Sigmoid colon (tissue), 7 donors: ENCODE measurements around the gene CEMIP. TPM values are rescaled to one million over a fixed set of nuclear protein-coding genes. Genes with fewer than 3 reads are reported as not detected.

Source experiments
- DNase-seq: peaks from one replicate; pipeline ENCODE4 v3.0.0-alpha.2; 2019
- H3K27ac ChIP-seq, 4 donors: fragments of 200-600 bp; sonication (generic); one replicate each; pipeline ENCODE4 v1.5.1; 2016 to 2019; ENCODE audit warnings: mild to moderate bottlenecking in 1 of 4
- H3K27me3 ChIP-seq, 3 donors: fragments of 200-600 bp; sonication (generic); one replicate each; pipeline ENCODE4 v1.5.1; 2019; ENCODE audit warnings: mild to moderate bottlenecking in 1 of 3
- H3K36me3 ChIP-seq, 4 donors: fragments of 200-600 bp; sonication (generic); one replicate each; pipeline ENCODE4 v1.5.1; 2016 to 2019
- H3K4me1 ChIP-seq, 4 donors: fragments of 200-600 bp; sonication (generic); one replicate each; pipeline ENCODE4 v1.5.1; 2017 to 2019
- H3K4me3 ChIP-seq, 4 donors: fragments of 200-600 bp; sonication (generic); one replicate each; pipeline ENCODE4 v1.5.1; 2017 to 2019; ENCODE audit warnings: mild to moderate bottlenecking in 2 of 4, moderate library complexity in 1 of 4
- H3K9me3 ChIP-seq, 4 donors: fragments of 200-600 bp in 3 of 4; sonication (generic) in 3 of 4; one replicate each; pipeline versions ENCODE4 v1.5.1 to v1.6.1; 2013 to 2019
- CTCF ChIP-seq, 4 experiments: fragments of 450-650 bp in 3 of 4; fragments of 200-600 bp in 1 of 4; IDR thresholded peaks; one replicate each; pipeline ENCODE4 v1.5.1; 2016 to 2019; ENCODE audit warnings: antibody characterized with exemption in 4 of 4, mild to moderate bottlenecking in 3 of 4, moderate library complexity in 2 of 4
- EP300 ChIP-seq, 4 donors: sonication (generic); formaldehyde crosslinking; IDR thresholded peaks; one replicate each; pipeline ENCODE4 v1.6.1; 2017; ENCODE audit warnings: antibody characterized with exemption in 4 of 4
- POLR2A ChIP-seq, 2 donors: fragments of 450-650 bp; IDR thresholded peaks; one replicate each; pipeline ENCODE4 v1.6.1; 2016; ENCODE audit warnings: antibody characterized with exemption in 2 of 2, mild to moderate bottlenecking in 2 of 2, moderate library complexity in 2 of 2
- POLR2AphosphoS5 ChIP-seq, 4 donors: sonication (generic); formaldehyde crosslinking; IDR thresholded peaks; one replicate each; pipeline ENCODE4 v1.6.1; 2017; ENCODE audit warnings: antibody characterized with exemption in 4 of 4
- WGBS, 2 donors: extraction: QIAGEN DNeasy Blood & Tissue Kit; methylation state at CpG; one replicate each; pipeline ENCODE4 v1.1.7; 2013; 5-methylcytosine and 5-hydroxymethylcytosine counted together
- intact Hi-C: fragments of 100-400 bp; cut with DNase I; formaldehyde crosslinking; loops from one replicate; pipeline ENCODE4 v1.15.1; 2023
- polyA plus RNA-seq, 3 donors: library from polyadenylated mRNA; stranded (reverse); fragments of 200-250 nt; gene quantifications; one replicate each; pipeline ENCODE4 v1.2.3, GENCODE V29; 2013
- total RNA-seq, 4 donors: library from RNA; depleted of rRNA; stranded (reverse); fragments of >200 nt; gene quantifications; one replicate each; pipeline ENCODE4 v1.1.0, GENCODE V29; 2016
- donor health status: healthy with polysubstance abuse.
- donor health status: Bipolar disorder and iron deficiency.
- donor health status: healthy.

The CEMIP gene
- total and polyA plus RNA-seq, 7 donors: under 0.01 to 2.1 (median under 0.01) TPM; not detected in 2

- 79 to 85% methylated on average over 6 of the region's 6 CpGs for WGBS, 2 donors
- H3K27ac ChIP-seq: peak overlapping the region; percentile 12 to 56 (median 42)
- DNase-seq: no peak
- no peaks in the 10 kb centered on the region for H3K36me3 ChIP-seq
- intact Hi-C loops: no loop called here
- TF ChIP-seq EP300 (IDR thresholded peaks at IDR 0.05) (no peak), POLR2A (IDR thresholded peaks at IDR 0.05) (no peak), POLR2AphosphoS5 (IDR thresholded peaks at IDR 0.05) (no peak), CTCF (IDR thresholded peaks at IDR 0.05) (no peak)
- no peaks in the 10 kb centered on the region for H3K27me3 ChIP-seq
- H3K4me1 ChIP-seq: peaks cover 0 to 65% (median 30%) of the 10 kb centered on the region in 4 donors
- no peaks in the 10 kb centered on the region for H3K9me3 ChIP-seq
- H3K4me3 ChIP-seq: no peak overlapping the region
These were observed 47.0 kb upstream of the CEMIP start for GRCh38 chr15:80732167-80732566.

GRCh38 chr15:80732818-80733217 lies 46.4 kb upstream of the CEMIP start:
- intact Hi-C loops: no loop called here
- no peaks in the 10 kb centered on the region for H3K36me3 ChIP-seq
- peaks cover 0 to 62% (median 29%) of the 10 kb centered on the region in 4 donors for H3K4me1 ChIP-seq
- TF ChIP-seq CTCF (IDR thresholded peaks at IDR 0.05) (no peak), POLR2A (IDR thresholded peaks at IDR 0.05) (no peak), POLR2AphosphoS5 (IDR thresholded peaks at IDR 0.05) (no peak), EP300 (IDR thresholded peaks at IDR 0.05) (no peak)
- no peak for DNase-seq
- H3K27me3 ChIP-seq: no peaks in the 10 kb centered on the region
- H3K9me3 ChIP-seq: no peaks in the 10 kb centered on the region
- WGBS, 2 donors: 82 to 89% methylated on average over 5 of the region's 5 CpGs
- H3K27ac ChIP-seq: peak overlapping the region; percentile 12 to 56 (median 42)
- H3K4me3 ChIP-seq: no peak overlapping the region

GRCh38 chr15:80733460-80733859 lies 45.7 kb upstream of the CEMIP start:
- Histone ChIP-seq H3K4me1 (peaks cover 0 to 57% (median 29%) of the 10 kb centered on the region in 4 donors), H3K27me3 (no peaks in the 10 kb centered on the region), H3K9me3 (no peaks in the 10 kb centered on the region), H3K4me3 (no peak overlapping the region), H3K27ac (peak overlapping the region in 2 of 4 donors; percentile 33 to 56), H3K36me3 (no peaks in the 10 kb centered on the region)
- intact Hi-C loops: no loop called here
- no peak for TF ChIP-seq EP300 (IDR thresholded peaks at IDR 0.05)
- TF ChIP-seq POLR2A (IDR thresholded peaks at IDR 0.05): no peak
- TF ChIP-seq CTCF (IDR thresholded peaks at IDR 0.05): no peak
- TF ChIP-seq POLR2AphosphoS5 (IDR thresholded peaks at IDR 0.05): no peak
- no peak for DNase-seq
- WGBS, 2 donors: 46 to 63% methylated on average over 1 of the region's 1 CpG

GRCh38 chr15:80735344-80735743 lies 43.8 kb upstream of the CEMIP start:
- TF ChIP-seq CTCF (IDR thresholded peaks at IDR 0.05) (no peak), EP300 (IDR thresholded peaks at IDR 0.05) (no peak), POLR2A (IDR thresholded peaks at IDR 0.05) (no peak), POLR2AphosphoS5 (IDR thresholded peaks at IDR 0.05) (no peak)
- WGBS, 2 donors: 94 to 96% methylated on average over 8 of the region's 8 CpGs
- Histone ChIP-seq H3K4me1 (peaks cover 0 to 49% (median 27%) of the 10 kb centered on the region in 4 donors), H3K9me3 (no peaks in the 10 kb centered on the region), H3K36me3 (no peaks in the 10 kb centered on the region), H3K27me3 (no peaks in the 10 kb centered on the region), H3K4me3 (no peak overlapping the region), H3K27ac (no peak overlapping the region)
- no peak for DNase-seq
- intact Hi-C loops: no loop called here

- intact Hi-C loops: no loop called here
- no peak for DNase-seq
- TF ChIP-seq POLR2A (IDR thresholded peaks at IDR 0.05): no peak
- no peak for TF ChIP-seq EP300 (IDR thresholded peaks at IDR 0.05)
- no peak for TF ChIP-seq CTCF (IDR thresholded peaks at IDR 0.05)
- TF ChIP-seq POLR2AphosphoS5 (IDR thresholded peaks at IDR 0.05): peak in 1 of 4 donors; percentile 28
- no peaks in the 10 kb centered on the region for H3K36me3 ChIP-seq
- H3K27me3 ChIP-seq: no peaks in the 10 kb centered on the region
- H3K27ac ChIP-seq: peak overlapping the region in 2 of 4 donors; percentile 19 to 55
- 66 to 77% methylated on average over 4 of the region's 4 CpGs for WGBS, 2 donors
- H3K4me3 ChIP-seq: no peak overlapping the region
- H3K9me3 ChIP-seq: no peaks in the 10 kb centered on the region
- H3K4me1 ChIP-seq: peaks cover 0 to 40% (median 24%) of the 10 kb centered on the region in 4 donors
These were observed 42.6 kb upstream of the CEMIP start for GRCh38 chr15:80736560-80736959.
